ENCODE data around the gene DAP3. TPM values are rescaled to one million over a fixed set of nuclear protein-coding genes. Genes with fewer than 3 reads are reported as not detected.
"Not testable (repeated sequence)": the region's sequence is repeated elsewhere in the genome, so short reads cannot be mapped to it uniquely, and the experiment has no call there.

The DAP3 gene
- polyA plus RNA-seq, 4 donors = 99.7 to 152 (median 124) TPM

GRCh38 chr1:155715056-155715455, 26.2 kb downstream of the DAP3 start:
- DNase-seq (ENCODE audit: low read depth in 4 of 4, low spot score in 2 of 4) = not testable (repeated sequence)

GRCh38 chr1:155715777-155716176, 26.9 kb downstream of the DAP3 start:
- DNase-seq (ENCODE audit: low read depth in 4 of 4, low spot score in 2 of 4) = no peak

DNA sequence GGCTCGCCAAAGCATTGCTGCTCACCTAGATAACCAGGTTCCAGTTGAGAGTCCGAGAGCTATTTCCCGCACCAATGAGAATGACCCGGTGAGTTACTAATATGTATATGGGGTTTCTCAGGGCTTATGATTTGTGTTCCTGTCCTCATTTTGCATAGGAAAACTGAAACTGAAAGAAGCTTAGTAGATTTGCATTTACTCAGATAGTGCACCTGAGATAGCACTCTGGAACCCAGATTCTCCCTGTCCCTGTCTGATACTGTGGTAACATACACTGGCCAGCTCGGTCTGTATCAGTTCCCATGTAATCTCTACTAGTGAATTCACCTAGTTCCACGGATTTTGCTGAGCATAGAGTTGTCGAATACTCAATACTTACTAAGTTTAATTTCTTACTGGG, 28.1 kb downstream of the DAP3 start:
- no peak for DNase-seq (ENCODE audit: low read depth in 4 of 4, low spot score in 2 of 4)

DNA sequence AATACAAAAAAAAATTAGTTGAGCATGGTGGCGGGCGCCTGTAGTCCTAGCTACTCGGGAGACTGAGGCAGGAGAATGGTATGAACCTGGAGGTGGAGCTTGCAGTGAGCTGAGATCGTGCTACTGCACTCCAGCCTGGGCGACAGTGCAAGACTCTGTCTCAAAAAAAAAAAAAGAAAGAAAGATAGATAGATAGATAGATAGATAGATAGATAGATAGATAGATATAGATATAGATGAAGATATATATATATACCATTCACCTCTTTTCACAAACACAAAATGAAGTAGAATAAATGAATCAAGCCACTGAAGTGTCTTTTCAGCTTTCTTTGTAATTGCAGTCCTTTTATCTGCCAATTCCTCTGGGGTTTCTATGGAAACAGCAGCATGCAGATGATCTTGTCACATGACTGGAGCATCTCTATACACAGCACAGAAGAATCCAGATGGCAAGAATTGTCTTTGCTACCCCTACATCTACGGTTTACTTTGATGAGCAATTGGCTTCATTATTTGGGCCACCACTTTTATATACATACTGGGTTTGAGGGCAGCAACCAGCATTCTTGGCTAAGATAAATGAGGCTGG, 29.7 kb downstream of the DAP3 start:
- DNase-seq (ENCODE audit: low read depth in 4 of 4, low spot score in 2 of 4) = not testable (repeated sequence)

GRCh38 chr1:155719703-155720102, 30.8 kb downstream of the DAP3 start:
- no peak for DNase-seq (ENCODE audit: low read depth in 4 of 4, low spot score in 2 of 4)

DNA sequence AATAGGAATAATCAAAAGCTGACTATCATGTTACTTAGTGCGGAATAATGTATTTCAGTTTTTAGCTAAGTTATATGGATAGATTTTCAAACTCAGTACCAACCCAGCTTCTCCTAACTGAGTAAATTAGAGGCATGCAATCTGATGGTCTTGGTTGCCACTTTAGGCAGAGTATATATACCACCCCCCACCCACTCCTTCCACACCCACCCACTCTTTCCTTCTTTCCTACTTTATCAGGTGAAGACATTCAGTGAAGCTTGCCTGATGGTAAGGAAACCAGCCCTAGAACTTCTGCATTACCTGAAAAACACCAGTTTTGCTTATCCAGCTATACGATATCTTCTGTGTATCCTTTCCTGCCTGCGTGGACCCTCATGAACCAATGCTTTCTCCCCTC, 36.3 kb downstream of the DAP3 start:
- no peak for DNase-seq (ENCODE audit: low read depth in 4 of 4, low spot score in 2 of 4)

DNA sequence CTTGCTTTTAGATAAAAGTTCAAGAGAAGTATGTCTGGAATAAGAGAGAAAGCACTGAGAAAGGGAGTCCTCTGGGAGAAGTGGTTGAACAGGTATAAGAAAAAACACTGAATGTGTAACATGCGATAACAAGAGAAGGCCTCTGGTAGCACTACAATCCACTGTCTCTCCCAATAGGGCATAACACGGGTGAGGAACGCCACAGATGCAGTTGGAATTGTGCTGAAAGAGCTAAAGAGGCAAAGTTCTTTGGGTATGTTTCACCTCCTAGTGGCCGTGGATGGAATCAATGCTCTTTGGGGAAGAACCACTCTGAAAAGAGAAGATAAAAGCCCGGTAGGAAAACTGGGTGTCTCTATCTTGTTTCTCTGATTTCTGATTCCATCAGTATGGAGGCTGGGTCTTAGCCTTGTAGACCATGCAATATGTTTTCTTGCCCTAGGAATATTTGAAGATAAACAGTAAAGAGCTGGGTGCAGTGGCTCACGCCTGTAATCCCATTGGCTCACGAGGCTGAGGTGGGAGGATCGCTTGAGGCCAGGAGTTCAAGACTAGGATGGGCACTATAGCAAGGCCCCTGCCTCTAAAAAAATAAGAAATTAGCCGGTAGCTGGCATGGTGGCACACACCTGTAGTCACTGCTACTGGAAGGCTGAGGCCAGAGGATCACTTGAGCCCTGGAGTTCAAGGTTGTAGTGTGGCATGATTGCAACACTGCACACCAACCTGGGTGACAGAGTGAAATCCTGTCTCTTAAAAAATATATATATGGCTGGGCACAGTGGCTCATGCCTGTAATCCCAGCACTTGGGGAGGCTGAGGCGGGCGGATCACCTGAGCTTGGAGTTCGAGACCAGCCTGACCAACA, 40.4 kb downstream of the DAP3 start:
- DNase-seq (ENCODE audit: low read depth in 4 of 4, low spot score in 2 of 4) = peak in 2 of 4 donors; percentile 22 to 47

DNA sequence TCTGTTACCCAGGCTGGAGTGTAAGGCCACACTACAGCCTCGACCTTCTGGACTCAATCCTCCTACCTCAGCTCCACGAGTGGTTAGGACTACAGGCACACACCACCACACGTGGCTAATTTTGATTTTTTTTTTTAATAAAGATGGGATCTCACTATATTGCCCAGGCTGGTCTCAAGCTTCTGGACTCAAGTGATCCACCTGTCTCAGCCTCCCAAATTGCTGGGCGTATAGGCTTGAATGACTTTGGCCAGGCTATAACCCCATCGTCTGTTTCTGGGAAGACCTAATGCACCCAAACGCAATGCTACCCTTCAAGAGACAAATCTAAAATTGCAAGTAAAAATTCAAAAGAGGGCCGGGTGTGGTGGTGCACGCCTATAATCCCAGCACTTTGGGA, 52.1 kb downstream of the DAP3 start:
- no peak for DNase-seq (ENCODE audit: low read depth in 4 of 4, low spot score in 2 of 4)

- no peak for DNase-seq (ENCODE audit: low read depth in 4 of 4, low spot score in 2 of 4)
Observed at GRCh38 chr1:155741908-155742307, 53.0 kb downstream of the DAP3 start.

DNA sequence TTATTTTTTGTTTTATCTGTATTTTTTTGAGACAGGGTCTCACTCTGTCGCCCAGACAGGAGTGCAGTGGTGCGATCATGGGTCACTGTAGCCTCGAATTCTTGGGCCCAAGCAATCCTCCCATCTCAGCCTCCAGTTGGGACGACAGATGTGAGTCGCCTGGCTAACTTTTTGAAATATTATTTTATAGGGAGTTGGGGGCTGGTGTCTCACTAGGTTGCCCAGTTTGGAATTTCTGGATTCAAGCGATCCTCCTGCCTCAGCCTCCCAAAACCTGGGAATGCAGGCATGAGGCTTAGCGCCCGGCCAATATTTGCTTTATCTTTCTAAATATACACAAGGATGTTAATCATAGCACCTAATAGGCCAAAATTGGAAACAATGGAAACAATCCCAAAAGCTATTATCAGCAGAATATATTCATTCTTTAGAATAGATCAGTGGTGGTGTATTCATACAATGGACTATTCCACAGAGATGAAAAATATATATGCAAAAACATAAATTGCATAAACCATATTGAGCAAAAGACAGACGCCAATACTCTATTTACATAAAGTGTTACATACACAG, 55.9 kb downstream of the DAP3 start:
- no peak for DNase-seq (ENCODE audit: low read depth in 4 of 4, low spot score in 2 of 4)

DNA sequence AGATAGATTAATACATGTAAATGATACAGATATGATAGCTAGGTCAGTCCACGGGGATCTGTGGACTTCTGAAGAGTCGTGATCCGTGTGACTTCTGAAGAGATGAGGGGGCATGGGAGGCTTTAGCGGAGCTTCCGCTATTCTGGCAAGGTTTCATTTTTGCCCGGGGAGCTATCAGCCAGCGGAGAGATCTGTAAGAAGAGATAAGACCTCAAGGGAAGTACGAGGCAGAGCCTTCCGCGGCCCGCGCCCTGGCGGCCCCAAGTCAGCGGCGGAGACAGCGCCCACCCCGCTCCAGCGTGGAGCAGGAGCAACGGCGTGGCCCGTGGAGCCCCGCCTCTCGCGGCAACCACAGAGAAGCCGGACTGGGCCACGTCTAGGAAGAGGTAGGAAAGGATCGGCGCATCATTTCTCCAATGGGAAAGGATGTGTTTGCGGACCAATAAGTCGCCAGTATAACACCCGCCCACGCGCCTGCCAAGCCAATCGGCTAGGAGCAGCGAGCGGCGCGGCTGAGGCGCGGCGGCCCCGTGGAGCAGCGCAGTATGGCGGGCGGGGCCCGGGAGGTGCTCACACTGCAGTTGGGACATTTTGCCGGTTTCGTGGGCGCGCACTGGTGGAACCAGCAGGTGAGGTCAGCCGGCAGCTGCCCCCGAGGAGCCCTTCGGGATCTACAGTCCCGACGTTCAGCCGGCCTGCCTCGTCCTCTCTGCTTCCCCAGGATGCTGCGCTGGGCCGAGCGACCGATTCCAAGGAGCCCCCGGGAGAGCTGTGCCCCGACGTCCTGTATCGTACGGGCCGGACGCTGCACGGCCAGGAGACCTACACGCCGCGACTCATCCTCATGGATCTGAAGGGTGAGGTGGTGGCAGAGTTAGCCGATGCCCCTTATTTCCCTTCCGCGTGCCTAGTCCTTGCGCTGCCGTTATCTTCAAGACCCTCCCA, 56.7 kb downstream of the DAP3 start:
- peak; percentile 60 to 88 (median 80) for DNase-seq (ENCODE audit: low read depth in 4 of 4, low spot score in 2 of 4)

GRCh38 chr1:155747586-155747985, 58.7 kb downstream of the DAP3 start:
- DNase-seq (ENCODE audit: low read depth in 4 of 4, low spot score in 2 of 4) = not testable (repeated sequence)

- DNase-seq (ENCODE audit: low read depth in 4 of 4, low spot score in 2 of 4) = not testable (repeated sequence)
Observed at GRCh38 chr1:155748141-155748540, 59.2 kb downstream of the DAP3 start.

GRCh38 chr1:155759017-155759416, 70.1 kb downstream of the DAP3 start:
- not testable (repeated sequence) for DNase-seq (ENCODE audit: low read depth in 4 of 4, low spot score in 2 of 4)

DNA sequence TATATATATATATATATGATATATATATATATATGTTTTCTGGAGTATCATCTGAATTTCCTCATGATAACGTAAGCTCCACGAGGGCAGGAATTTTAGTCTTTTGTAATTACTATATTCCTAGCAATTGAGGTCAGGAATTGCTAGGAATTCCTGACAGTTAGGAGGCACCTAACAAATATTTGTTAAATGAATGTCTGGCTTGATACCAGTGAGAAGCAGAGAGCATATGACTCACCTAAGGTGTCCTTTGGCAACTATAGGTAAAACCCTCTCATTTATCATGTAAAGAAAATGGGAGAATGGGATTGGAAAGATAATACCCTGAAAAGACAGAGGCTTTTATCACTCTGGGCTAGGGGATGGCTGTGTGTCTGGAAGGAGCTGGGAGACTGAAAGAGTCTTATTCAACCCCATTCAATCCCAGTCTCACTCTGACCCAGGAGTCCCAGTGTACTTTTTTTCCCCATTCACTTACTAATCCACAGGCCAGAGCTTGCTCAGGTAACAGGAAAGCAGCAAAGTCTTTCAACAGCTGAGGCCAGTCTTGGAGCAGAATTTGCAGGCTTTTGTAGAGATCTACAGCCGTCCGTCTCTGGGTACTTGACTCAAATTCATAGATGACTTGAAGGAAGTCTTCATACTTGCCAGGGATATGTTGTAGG, 71.2 kb downstream of the DAP3 start:
- no peak for DNase-seq (ENCODE audit: low read depth in 4 of 4, low spot score in 2 of 4)

DNA sequence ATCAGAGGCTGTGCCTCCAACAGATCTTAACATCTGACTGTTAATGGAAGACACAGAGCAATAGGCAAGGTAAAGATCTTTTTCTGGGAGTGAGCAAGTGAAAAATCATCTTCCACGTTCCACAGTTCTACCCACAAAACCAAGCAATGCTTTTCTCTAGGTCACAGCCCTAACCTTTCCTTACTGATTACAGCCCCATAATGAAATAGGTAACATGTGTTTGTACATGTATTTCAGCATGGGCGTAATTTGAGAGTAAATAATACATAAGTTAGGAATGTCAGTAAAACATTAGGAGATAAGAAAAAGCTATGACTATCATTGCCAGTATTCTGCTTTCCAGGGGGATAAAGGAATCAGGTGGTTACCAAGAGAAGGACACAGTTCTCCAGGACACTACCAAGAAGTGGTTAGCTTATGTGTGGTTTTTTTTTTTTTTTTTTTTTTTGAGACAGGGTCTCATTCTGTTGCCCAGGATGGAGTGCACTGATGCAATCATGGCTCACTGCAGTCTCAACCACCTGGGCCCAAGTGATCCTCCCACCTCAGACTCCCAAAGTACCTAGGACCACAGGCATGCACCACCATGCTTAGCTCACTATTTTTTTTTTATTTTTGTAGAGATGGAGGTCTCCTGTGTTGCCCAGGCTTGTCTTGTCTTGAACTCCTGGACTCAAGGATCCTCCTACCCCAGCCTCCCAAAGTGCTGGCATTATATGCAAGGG, 72.0 kb downstream of the DAP3 start:
- DNase-seq (ENCODE audit: low read depth in 4 of 4, low spot score in 2 of 4) = no peak

GRCh38 chr1:155761736-155762405, 73.0 kb downstream of the DAP3 start:
- DNase-seq (ENCODE audit: low read depth in 4 of 4, low spot score in 2 of 4) = no peak

DNA sequence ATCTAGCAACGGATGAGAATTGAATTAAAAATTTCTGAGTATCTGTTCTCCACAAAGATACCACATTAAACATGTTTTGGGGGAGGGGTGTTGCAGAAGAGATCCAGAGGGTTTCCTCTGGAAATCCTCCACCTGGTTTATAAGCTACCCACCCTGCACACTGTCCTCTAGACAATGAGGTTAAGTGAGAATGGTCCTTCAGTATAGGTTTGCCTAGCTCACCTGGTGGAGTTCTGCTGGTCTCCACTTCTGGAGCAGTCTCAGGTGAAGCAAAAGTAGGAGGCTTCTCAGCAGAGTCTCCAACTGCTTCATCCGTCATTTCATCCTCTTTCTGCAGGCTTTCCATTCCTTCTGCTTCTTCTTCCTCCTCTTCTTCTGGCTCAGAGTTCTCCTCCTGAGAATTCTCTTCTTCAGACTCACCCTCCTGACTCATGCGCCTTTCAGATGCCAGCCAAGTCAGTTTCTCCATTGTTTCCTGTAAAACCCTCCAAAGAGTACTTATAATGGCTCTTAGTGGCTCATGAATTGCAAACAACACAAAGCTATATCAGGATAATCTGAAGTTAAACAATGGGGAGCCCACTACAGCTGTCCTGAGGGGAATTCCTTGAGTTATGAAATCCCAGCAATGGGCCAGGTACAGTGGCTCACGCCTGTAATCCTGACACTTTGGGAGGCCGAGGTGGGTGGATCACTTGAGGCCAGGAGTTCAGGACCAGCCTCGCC, 74.4 kb downstream of the DAP3 start:
- DNase-seq (ENCODE audit: low read depth in 4 of 4, low spot score in 2 of 4) = not testable (repeated sequence)

Measured in left renal cortex interstitium (tissue), 4 donors.